A549 (cell line): ENCODE results near the gene E2F2.

ENCODE experiments used
- BHLHE40 ChIP-seq: IDR thresholded peaks from 2 replicates; pipeline ENCODE4 v1.6.1; 2012; ENCODE audit warnings: low read depth, low read length, inconsistent platforms
- CBX8 ChIP-seq: fragments of 200-600 bp; sonication (generic); IDR thresholded peaks from 2 replicates; pipeline ENCODE4 v1.6.1; 2016
- EP300 ChIP-seq, 2 experiments: fragments of >200 bp; sonication (Bioruptor Twin); formaldehyde crosslinking; IDR thresholded peaks; 2 replicates in 1 of 2; 3 replicates in 1 of 2; pipeline ENCODE4 v1.6.1; 2016 to 2017
- HOXB13 ChIP-seq: fragments of 250-450 bp; sonication (Bioruptor Pico); IDR thresholded peaks from 2 replicates; pipeline ENCODE4 v1.5.0; 2020; ENCODE audit warnings: low read depth, mild to moderate bottlenecking, moderate library complexity
- JUNB ChIP-seq: fragments of >200 bp; sonication (Bioruptor Twin); formaldehyde crosslinking; IDR thresholded peaks from 2 replicates; pipeline ENCODE4 v1.6.1; 2016
- MAZ ChIP-seq: fragments of 150-350 bp; IDR thresholded peaks from 2 replicates; pipeline ENCODE4 v1.6.1; 2014; ENCODE audit warnings: antibody characterized with exemption, low read depth, low read length, borderline replicate concordance
- POLR2A ChIP-seq: IDR thresholded peaks from 2 replicates; pipeline ENCODE4 v1.6.1; 2012; ENCODE audit warnings: mild to moderate bottlenecking, low read length
- RAD21 ChIP-seq, 2 experiments: fragments of >200 bp in 1 of 2; sonication (Bioruptor Twin) in 1 of 2; formaldehyde crosslinking in 1 of 2; IDR thresholded peaks in 1 of 2; conservative IDR thresholded peaks in 1 of 2; 2 replicates in 1 of 2; 3 replicates in 1 of 2; pipeline ENCODE4 v1.6.1; 2012 to 2018; ENCODE audit warnings: inconsistent platforms in 1 of 2
- RFX5 ChIP-seq: fragments of 450-650 bp; IDR thresholded peaks from 2 replicates; pipeline ENCODE4 v1.7.1; 2014; ENCODE audit warnings: antibody characterized with exemption, mild to moderate bottlenecking, moderate library complexity
- SREBF2 ChIP-seq: fragments of 450-650 bp; IDR thresholded peaks from 2 replicates; pipeline ENCODE4 v1.6.1; 2014; ENCODE audit warnings: mild to moderate bottlenecking, moderate library complexity
- ZFP36 ChIP-seq: fragments of 450-650 bp; IDR thresholded peaks from 2 replicates; pipeline ENCODE4 v1.6.1; 2014; ENCODE audit warnings: borderline replicate concordance; ENCODE audit not compliant: partially characterized antibody
- TF ChIP-seq, protein P1 (sequence below): fragments of >200 bp; sonication (Bioruptor Twin); formaldehyde crosslinking; IDR thresholded peaks from 3 replicates; pipeline ENCODE4 v1.5.1; 2016
- TF ChIP-seq, protein P2 (sequence below): IDR thresholded peaks from 2 replicates; pipeline ENCODE4 v1.6.1; 2012; ENCODE audit warnings: low read depth, borderline replicate concordance
- TF ChIP-seq, protein P3 (sequence below): fragments of 200-600 bp; sonication (generic); IDR thresholded peaks from 2 replicates; pipeline ENCODE4 v1.6.1; 2016; ENCODE audit warnings: antibody characterized with exemption, mild to moderate bottlenecking, moderate library complexity

DNA sequence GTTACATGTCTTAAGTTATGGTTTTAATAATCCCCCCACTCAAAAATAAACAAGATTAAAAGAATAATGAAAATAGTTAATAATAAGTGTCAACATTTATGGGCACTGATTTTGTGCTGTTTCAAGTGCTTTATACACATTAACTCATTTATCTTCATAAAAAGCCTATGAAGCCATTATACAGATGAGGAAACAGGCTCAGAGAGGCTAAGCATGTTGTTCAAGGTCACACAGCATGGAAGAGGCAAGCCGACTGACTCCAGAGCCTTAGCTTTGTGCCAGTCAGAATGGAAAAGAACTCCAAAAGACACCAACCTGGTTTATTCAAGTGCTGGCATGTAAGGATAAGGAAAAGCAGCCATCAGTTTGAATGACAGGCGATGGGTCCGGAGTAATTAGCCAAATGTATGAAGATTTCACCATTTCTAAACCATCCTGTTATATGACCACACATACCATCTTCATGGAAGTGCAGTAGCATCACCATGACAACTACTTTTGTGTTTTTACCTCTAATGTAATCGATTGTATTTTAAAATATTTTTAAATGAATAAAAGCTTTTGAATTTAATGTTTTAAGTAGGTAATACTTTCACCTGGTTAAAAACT is 42.6 kb upstream of the E2F2 start:
- TF ChIP-seq POLR2A (no peak), JUNB (no peak), EP300 (IDR thresholded peaks at IDR 0.05) (no peak), SREBF2 (no peak), RAD21 (conservative IDR thresholded peaks at IDR 0.05 in 1 of 2, IDR thresholded peaks at IDR 0.05 in 1 of 2) (no peak), ZFP36 (peak; percentile 43), HOXB13 (CRISPR knock-in tag) (no peak), BHLHE40 (no peak), MAZ (no peak), CBX8 (no peak), RFX5 (no peak)
- TF ChIP-seq, protein P1, sequence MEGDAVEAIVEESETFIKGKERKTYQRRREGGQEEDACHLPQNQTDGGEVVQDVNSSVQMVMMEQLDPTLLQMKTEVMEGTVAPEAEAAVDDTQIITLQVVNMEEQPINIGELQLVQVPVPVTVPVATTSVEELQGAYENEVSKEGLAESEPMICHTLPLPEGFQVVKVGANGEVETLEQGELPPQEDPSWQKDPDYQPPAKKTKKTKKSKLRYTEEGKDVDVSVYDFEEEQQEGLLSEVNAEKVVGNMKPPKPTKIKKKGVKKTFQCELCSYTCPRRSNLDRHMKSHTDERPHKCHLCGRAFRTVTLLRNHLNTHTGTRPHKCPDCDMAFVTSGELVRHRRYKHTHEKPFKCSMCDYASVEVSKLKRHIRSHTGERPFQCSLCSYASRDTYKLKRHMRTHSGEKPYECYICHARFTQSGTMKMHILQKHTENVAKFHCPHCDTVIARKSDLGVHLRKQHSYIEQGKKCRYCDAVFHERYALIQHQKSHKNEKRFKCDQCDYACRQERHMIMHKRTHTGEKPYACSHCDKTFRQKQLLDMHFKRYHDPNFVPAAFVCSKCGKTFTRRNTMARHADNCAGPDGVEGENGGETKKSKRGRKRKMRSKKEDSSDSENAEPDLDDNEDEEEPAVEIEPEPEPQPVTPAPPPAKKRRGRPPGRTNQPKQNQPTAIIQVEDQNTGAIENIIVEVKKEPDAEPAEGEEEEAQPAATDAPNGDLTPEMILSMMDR = no peak
- TF ChIP-seq, protein P2, sequence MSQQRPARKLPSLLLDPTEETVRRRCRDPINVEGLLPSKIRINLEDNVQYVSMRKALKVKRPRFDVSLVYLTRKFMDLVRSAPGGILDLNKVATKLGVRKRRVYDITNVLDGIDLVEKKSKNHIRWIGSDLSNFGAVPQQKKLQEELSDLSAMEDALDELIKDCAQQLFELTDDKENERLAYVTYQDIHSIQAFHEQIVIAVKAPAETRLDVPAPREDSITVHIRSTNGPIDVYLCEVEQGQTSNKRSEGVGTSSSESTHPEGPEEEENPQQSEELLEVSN = no peak
- TF ChIP-seq, protein P3, sequence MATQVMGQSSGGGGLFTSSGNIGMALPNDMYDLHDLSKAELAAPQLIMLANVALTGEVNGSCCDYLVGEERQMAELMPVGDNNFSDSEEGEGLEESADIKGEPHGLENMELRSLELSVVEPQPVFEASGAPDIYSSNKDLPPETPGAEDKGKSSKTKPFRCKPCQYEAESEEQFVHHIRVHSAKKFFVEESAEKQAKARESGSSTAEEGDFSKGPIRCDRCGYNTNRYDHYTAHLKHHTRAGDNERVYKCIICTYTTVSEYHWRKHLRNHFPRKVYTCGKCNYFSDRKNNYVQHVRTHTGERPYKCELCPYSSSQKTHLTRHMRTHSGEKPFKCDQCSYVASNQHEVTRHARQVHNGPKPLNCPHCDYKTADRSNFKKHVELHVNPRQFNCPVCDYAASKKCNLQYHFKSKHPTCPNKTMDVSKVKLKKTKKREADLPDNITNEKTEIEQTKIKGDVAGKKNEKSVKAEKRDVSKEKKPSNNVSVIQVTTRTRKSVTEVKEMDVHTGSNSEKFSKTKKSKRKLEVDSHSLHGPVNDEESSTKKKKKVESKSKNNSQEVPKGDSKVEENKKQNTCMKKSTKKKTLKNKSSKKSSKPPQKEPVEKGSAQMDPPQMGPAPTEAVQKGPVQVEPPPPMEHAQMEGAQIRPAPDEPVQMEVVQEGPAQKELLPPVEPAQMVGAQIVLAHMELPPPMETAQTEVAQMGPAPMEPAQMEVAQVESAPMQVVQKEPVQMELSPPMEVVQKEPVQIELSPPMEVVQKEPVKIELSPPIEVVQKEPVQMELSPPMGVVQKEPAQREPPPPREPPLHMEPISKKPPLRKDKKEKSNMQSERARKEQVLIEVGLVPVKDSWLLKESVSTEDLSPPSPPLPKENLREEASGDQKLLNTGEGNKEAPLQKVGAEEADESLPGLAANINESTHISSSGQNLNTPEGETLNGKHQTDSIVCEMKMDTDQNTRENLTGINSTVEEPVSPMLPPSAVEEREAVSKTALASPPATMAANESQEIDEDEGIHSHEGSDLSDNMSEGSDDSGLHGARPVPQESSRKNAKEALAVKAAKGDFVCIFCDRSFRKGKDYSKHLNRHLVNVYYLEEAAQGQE = no peak
